Measurements from ENCODE around the gene NUTM2G. TPM values are rescaled to one million over a fixed set of nuclear protein-coding genes. Genes with fewer than 3 reads are reported as not detected.
"Not testable (repeated sequence)": the region's sequence is repeated elsewhere in the genome, so short reads cannot be mapped to it uniquely, and the experiment has no call there.

The NUTM2G gene, protein sequence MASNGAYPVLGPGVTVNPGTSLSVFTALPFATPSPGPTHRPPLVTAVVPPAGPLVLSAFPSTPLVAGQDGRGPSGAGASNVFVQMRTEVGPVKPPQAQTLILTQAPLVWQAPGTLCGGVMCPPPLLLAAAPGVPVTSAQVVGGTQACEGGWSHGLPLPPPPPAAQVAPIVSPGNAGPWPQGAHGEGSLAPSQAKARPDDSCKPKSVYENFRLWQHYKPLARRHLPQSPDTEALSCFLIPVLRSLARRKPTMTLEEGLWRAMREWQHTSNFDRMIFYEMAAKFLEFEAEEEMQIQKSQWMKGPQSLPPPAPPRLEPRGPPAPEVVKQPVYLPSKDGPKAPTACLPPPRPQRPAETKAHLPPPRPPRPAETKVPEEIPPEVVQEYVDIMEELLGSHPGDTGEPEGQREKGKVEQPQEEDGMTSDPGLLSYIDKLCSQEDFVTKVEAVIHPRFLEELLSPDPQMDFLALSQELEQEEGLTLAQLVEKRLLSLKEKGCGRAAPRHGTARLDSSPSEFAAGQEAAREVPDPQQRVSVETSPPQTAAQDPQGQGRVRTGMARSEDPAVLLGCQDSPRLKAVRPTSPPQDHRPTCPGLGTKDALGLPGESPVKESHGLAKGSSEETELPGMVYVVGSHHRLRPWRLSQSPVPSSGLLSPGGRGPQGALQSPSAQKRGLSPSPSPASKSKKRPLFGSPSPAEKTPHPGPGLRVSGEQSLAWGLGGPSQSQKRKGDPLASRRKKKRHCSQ
- not detected for total RNA-seq
- long read RNA-seq = 0 reads

DNA sequence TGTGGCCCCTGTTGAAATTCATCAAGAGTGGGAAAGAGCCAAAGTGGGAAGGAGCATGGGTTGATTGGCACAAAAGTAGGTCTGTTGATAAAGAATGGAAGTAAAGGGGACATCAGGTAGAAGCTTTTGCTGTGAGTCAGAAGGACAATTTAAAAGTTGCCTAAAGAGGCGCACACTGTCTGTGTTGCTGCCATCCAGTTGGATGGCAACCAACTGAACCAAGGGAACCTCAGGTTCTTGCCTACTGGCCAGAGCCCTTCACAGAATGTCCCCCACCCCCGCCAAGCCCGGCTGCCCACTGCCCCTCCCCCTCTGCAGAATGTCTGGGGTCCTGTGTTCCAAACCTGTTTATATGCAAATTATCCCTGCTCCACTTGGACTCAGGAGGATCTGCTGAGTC is at the start of gene NUTM2G:
TSS of gene NUTM2G (plus strand) at position 301 of the 400 bp plus-strand sequence. CDS start 182 bp downstream, outside the sequence.
- intact Hi-C loops (cut with micrococcal nuclease); H3K4me1 ChIP-seq; H3K27ac ChIP-seq (replicated peaks); H3K27me3 ChIP-seq (ENCODE audit: low read depth); H3K36me3 ChIP-seq; H3K9me3 ChIP-seq (replicated peaks); DNase-seq; H3K4me3 ChIP-seq: not testable (repeated sequence)

DNA sequence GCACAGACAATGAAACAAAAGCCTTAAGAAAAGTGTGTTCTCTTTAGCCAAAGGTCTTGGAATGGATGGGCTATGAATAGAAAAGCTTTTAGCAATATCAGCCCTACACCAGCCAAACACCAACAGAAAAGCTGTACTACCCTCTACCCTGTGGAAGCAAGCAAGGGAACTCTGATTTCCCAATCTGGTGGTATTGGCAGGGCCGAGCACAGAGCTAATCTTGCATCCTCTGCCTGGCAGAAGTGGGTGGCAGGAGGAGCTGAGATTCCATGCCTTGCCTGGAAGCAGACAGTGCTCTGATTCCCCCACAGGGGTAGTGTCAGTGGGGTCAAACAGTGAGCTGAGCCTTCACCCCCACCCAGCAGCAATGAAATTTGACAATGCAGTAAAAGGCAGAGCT is 44.7 kb upstream of the NUTM2G start:
- DNase-seq = no peak
- Histone ChIP-seq H3K27me3 (ENCODE audit: low read depth) (no peaks in the 10 kb centered on the region), H3K4me1 (peaks cover 6% of the 10 kb centered on the region), H3K36me3 (no peaks in the 10 kb centered on the region), H3K9me3 (replicated peaks) (peaks cover 9% of the 10 kb centered on the region), H3K27ac (replicated peaks) (no peak overlapping the region), H3K4me3 (no peak overlapping the region)
- TF ChIP-seq, protein P1, sequence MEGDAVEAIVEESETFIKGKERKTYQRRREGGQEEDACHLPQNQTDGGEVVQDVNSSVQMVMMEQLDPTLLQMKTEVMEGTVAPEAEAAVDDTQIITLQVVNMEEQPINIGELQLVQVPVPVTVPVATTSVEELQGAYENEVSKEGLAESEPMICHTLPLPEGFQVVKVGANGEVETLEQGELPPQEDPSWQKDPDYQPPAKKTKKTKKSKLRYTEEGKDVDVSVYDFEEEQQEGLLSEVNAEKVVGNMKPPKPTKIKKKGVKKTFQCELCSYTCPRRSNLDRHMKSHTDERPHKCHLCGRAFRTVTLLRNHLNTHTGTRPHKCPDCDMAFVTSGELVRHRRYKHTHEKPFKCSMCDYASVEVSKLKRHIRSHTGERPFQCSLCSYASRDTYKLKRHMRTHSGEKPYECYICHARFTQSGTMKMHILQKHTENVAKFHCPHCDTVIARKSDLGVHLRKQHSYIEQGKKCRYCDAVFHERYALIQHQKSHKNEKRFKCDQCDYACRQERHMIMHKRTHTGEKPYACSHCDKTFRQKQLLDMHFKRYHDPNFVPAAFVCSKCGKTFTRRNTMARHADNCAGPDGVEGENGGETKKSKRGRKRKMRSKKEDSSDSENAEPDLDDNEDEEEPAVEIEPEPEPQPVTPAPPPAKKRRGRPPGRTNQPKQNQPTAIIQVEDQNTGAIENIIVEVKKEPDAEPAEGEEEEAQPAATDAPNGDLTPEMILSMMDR (IDR thresholded peaks at IDR 0.05; ENCODE audit: borderline replicate concordance) = no peak
- intact Hi-C loops (cut with micrococcal nuclease) = no loop called here

DNA sequence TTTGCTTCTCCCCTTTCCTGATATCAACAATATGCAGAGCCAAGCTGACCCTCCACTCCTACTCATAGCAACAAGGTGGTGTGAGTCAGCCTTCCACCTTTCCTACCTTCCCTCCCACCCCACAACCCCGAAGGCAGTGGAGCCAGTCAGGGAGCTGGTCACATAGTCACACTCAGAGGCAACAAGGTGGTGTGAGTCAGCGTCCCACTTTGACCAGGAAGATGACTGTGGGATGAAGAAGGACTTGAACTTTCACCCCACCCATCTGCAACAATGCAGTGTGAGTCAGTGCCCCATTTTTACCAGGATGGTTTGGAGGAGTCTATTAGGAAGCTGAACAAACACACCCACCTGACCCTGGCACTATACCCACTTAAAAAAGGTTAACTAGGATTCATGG is 44.2 kb upstream of the NUTM2G start:
- Histone ChIP-seq H3K9me3 (replicated peaks) (peaks cover 9% of the 10 kb centered on the region), H3K36me3 (no peaks in the 10 kb centered on the region), H3K27me3 (ENCODE audit: low read depth) (no peaks in the 10 kb centered on the region), H3K27ac (replicated peaks) (no peak overlapping the region), H3K4me1 (peaks cover 6% of the 10 kb centered on the region), H3K4me3 (no peak overlapping the region)
- no peak for DNase-seq
- intact Hi-C loops (cut with micrococcal nuclease) = no loop called here
- TF ChIP-seq, protein P1 (IDR thresholded peaks at IDR 0.05; ENCODE audit: borderline replicate concordance) = no peak

DNA sequence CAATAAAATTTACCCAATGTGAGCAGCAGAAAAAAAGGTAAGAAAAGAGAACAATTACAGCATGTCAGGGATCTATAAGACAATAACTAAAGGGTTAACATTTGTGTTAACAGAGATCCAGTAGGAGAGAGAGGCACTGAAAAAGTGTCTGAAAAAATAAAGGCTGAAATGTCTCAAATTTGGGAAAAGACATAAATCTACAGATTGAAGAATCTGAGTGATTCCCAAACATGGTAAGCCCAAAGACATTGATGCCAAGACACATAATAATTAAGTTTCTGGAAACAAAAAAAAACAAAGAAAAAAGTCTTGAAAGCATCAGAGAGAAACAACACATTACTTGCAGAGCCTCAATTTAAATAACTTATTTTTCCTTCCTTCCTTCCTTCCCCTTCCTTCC is 43.2 kb upstream of the NUTM2G start:
- Histone ChIP-seq H3K4me3 (no peak overlapping the region), H3K36me3 (no peaks in the 10 kb centered on the region), H3K27me3 (ENCODE audit: low read depth) (no peaks in the 10 kb centered on the region), H3K4me1 (peaks cover 6% of the 10 kb centered on the region), H3K27ac (replicated peaks) (no peak overlapping the region), H3K9me3 (replicated peaks) (peaks cover 9% of the 10 kb centered on the region)
- TF ChIP-seq, protein P1 (IDR thresholded peaks at IDR 0.05; ENCODE audit: borderline replicate concordance) = no peak
- DNase-seq = no peak
- intact Hi-C loops (cut with micrococcal nuclease) = no loop called here

DNA sequence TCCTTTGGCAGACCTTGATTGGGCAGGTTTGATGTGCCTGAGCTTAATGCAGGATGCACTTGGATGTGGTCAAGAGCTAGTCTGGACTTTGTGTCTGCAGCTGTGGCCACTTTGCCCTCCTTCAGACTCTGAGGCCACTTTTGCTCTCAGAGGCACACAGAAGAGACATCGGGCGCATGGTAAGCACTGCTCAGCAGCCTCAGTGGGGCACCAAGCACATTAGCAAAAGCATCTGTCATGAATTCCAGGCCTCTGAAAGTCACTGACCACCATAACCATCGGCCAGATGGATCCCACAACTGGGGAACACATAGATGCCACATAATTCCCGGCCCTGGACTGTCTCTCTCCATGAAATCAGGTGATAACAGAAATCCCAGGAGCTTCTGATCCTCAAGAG is 40.1 kb upstream of the NUTM2G start:
- no peaks in the 10 kb centered on the region for H3K36me3 ChIP-seq
- no peak overlapping the region for H3K4me3 ChIP-seq
- no peak for DNase-seq
- TF ChIP-seq, protein P1 (IDR thresholded peaks at IDR 0.05; ENCODE audit: borderline replicate concordance) = no peak
- peaks cover 6% of the 10 kb centered on the region for H3K4me1 ChIP-seq
- no peak overlapping the region for H3K27ac ChIP-seq (replicated peaks)
- no peaks in the 10 kb centered on the region for H3K27me3 ChIP-seq (ENCODE audit: low read depth)
- intact Hi-C loops (cut with micrococcal nuclease) = no loop called here
- peaks cover 9% of the 10 kb centered on the region for H3K9me3 ChIP-seq (replicated peaks)

DNA sequence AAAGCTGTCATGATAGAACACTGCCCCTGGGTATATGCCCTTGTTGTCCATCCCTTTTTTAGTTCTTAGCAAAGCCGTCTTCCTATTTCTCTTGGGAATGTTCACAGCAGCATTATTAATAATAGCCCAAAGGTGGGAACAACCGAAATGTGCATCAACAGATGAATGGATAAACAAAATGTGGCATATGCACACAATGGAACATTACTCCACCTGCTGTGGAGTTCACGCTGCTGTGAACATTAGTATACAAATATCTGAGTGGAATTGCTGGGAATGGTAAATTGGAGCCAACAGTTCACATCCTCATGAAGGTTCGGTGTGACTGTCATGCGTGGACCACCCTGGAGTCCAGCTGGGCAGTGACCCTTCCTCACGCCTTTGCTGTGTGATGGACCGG is 36.5 kb upstream of the NUTM2G start:
- H3K4me1 ChIP-seq = no peaks in the 10 kb centered on the region
- no peak for DNase-seq
- peaks cover 27% of the 10 kb centered on the region for H3K36me3 ChIP-seq
- H3K27me3 ChIP-seq (ENCODE audit: low read depth) = no peaks in the 10 kb centered on the region
- no peak overlapping the region for H3K27ac ChIP-seq (replicated peaks)
- intact Hi-C loops (cut with micrococcal nuclease) = no loop called here
- H3K4me3 ChIP-seq = no peak overlapping the region
- TF ChIP-seq, protein P1 (IDR thresholded peaks at IDR 0.05; ENCODE audit: borderline replicate concordance) = no peak
- no peaks in the 10 kb centered on the region for H3K9me3 ChIP-seq (replicated peaks)

DNA sequence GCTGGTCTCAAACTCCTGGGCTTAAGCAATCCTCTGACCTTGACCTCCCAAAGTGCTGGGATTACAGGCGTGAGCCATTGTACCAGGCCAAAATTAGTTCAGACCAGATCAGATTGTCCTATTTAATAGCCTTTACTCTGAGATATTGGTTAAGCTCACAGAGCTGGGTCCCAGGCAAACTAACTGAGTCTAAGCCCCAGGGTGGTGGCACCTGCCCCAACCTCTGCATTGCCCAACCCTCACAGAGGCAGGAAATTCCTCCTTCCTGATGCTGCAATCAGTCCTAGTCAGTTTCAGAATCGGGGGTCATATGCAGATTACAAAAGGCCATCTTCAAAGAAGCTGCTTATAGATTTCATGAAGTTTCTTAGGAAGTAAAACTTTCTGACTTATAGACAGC is 28.6 kb upstream of the NUTM2G start:
- H3K4me3 ChIP-seq; DNase-seq; H3K4me1 ChIP-seq; H3K9me3 ChIP-seq (replicated peaks); H3K27ac ChIP-seq (replicated peaks); intact Hi-C loops (cut with micrococcal nuclease); H3K27me3 ChIP-seq (ENCODE audit: low read depth): not testable (repeated sequence)
- H3K36me3 ChIP-seq = peaks cover 24% of the 10 kb centered on the region

DNA sequence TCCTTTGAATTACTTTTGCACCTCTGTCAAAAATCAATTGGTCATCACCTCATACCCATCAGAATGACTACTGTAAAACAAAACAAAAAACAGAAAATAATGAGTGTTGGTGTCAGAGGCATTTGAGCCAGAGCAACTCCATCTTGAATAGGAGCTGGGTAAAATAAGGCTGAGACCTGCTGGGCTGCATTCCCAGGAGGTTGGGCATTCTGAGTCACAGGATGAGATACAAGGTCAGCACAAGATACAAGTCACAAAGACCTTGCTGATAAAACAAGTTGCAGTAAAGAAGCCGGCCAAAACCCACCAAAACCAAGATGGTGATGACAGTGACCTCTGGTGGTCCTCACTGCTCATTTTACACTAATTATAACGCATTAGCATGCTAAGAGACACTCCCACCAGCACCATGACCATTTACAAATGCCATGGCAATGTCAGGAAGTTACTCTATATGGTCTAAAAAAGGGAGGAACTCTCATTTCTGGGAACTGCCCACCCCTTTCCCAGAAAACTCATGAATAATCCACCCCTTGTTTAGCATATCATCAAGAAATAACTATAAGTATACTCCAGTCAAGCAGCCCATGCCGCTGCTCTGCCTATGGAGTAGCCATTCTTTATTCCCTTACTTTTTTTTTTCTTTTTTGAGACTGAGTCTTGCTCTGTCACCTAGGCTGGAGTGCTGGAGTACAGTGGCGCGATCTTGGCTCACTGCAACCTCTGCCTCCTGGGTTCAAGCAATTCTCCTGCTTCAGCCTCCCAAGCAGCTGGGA is 23.5 kb upstream of the NUTM2G start:
- H3K36me3 ChIP-seq; intact Hi-C loops (cut with micrococcal nuclease); DNase-seq; H3K4me3 ChIP-seq; H3K9me3 ChIP-seq (replicated peaks); H3K4me1 ChIP-seq; H3K27me3 ChIP-seq (ENCODE audit: low read depth); H3K27ac ChIP-seq (replicated peaks): not testable (repeated sequence)
